Measurements from ENCODE around the gene TCAP.
"Not testable (repeated sequence)": the region's sequence is repeated elsewhere in the genome, so short reads cannot be mapped to it uniquely, and the experiment has no call there.

Gene TCAP

GRCh38 chr17:39697961-39698360 lies 32.8 kb downstream of the TCAP start:
- Histone ChIP-seq H4K20me1 (ENCODE audit: insufficient read depth, low read length) (no peaks in the 10 kb centered on the region), H3K9me3 (ENCODE audit: low read length) (no peaks in the 10 kb centered on the region), H3K4me3 (ENCODE audit: low read depth, low read length, poor library complexity, severe bottlenecking) (no peak overlapping the region), H3K27me3 (ENCODE audit: insufficient read depth, low read length) (no peaks in the 10 kb centered on the region), H3K9ac (ENCODE audit: low read length) (no peak overlapping the region), H3K79me2 (ENCODE audit: insufficient read depth, low read length) (no peaks in the 10 kb centered on the region), H3K4me2 (ENCODE audit: low read length) (no peak overlapping the region), H3K36me3 (ENCODE audit: insufficient read depth, low read length) (no peaks in the 10 kb centered on the region; the same call in 1 of the 2 replicates), H3K4me1 (ENCODE audit: insufficient read depth, low read length, severe bottlenecking) (no peaks in the 10 kb centered on the region), H3F3A (ENCODE audit: insufficient read depth, low read length) (no peaks in the 10 kb centered on the region), H3K9me2 (ENCODE audit: low read depth, low read length) (no peaks in the 10 kb centered on the region), H2AFZ (ENCODE audit: low read length) (no peak overlapping the region), H3K27ac (ENCODE audit: low read depth, low read length, poor library complexity, severe bottlenecking) (no peak overlapping the region)
- TF ChIP-seq CTCF (IDR thresholded peaks at IDR 0.05; ENCODE audit: low read length) (no peak), EZH2 (IDR thresholded peaks at IDR 0.05; ENCODE audit: borderline replicate concordance, low read length) (no peak)

- H2AFZ ChIP-seq (ENCODE audit: low read length); H3K79me2 ChIP-seq (ENCODE audit: insufficient read depth, low read length); H3K27ac ChIP-seq (ENCODE audit: low read depth, low read length, poor library complexity, severe bottlenecking); H4K20me1 ChIP-seq (ENCODE audit: insufficient read depth, low read length); H3K4me1 ChIP-seq (ENCODE audit: insufficient read depth, low read length, severe bottlenecking); H3K36me3 ChIP-seq (ENCODE audit: insufficient read depth, low read length); H3F3A ChIP-seq (ENCODE audit: insufficient read depth, low read length); H3K9me2 ChIP-seq (ENCODE audit: low read depth, low read length); H3K4me3 ChIP-seq (ENCODE audit: low read depth, low read length, poor library complexity, severe bottlenecking); H3K9me3 ChIP-seq (ENCODE audit: low read length); H3K4me2 ChIP-seq (ENCODE audit: low read length); H3K9ac ChIP-seq (ENCODE audit: low read length); H3K27me3 ChIP-seq (ENCODE audit: insufficient read depth, low read length): not testable (repeated sequence)
Measured at GRCh38 chr17:39699157-39699817, 34.1 kb downstream of the TCAP start.

- Histone ChIP-seq H3K27me3 (ENCODE audit: insufficient read depth, low read length) (no peaks in the 10 kb centered on the region), H3K36me3 (ENCODE audit: insufficient read depth, low read length) (no peaks in the 10 kb centered on the region; the same call in 1 of the 2 replicates), H3K9me3 (ENCODE audit: low read length) (no peaks in the 10 kb centered on the region), H3K4me3 (ENCODE audit: low read depth, low read length, poor library complexity, severe bottlenecking) (no peak within 1 kb of the TSS), H3K79me2 (ENCODE audit: insufficient read depth, low read length) (no peaks in the 10 kb centered on the region), H3K9ac (ENCODE audit: low read length) (no peak within 1 kb of the TSS), H2AFZ (ENCODE audit: low read length) (no peak within 1 kb of the TSS), H3F3A (ENCODE audit: insufficient read depth, low read length) (no peaks in the 10 kb centered on the region), H3K9me2 (ENCODE audit: low read depth, low read length) (no peaks in the 10 kb centered on the region), H3K4me2 (ENCODE audit: low read length) (no peak within 1 kb of the TSS), H4K20me1 (ENCODE audit: insufficient read depth, low read length) (no peaks in the 10 kb centered on the region), H3K4me1 (ENCODE audit: insufficient read depth, low read length, severe bottlenecking) (no peaks in the 10 kb centered on the region), H3K27ac (ENCODE audit: low read depth, low read length, poor library complexity, severe bottlenecking) (no peak within 1 kb of the TSS)
- TF ChIP-seq CTCF (IDR thresholded peaks at IDR 0.05; ENCODE audit: low read length), result no peak
- TF ChIP-seq EZH2 (IDR thresholded peaks at IDR 0.05; ENCODE audit: borderline replicate concordance, low read length), result no peak
Measured at GRCh38 chr17:39699818-39700147, 34.6 kb downstream of the TCAP start, which contains the start of gene ERBB2. TSS of gene ERBB2 (plus strand) at chr17:39700064. CDS start at chr17:39700239, 175 bp downstream.

All from OCI-LY1 (cell line).